Stimulated activated memory B cell treated with anti-CD40 and anti-IgM and Interleukin-4, amounts not matched to agents 10 μg/mL and 1 μg/mL and 100 μg/mL, for 72 hours (primary cell): ENCODE results near the gene IGSF9.

Source experiments
- ATAC-seq: fragments of 150-1000 bp; cut with Tn5 transposase; 2 replicates; pipeline ENCODE4 v1.10.0; 2021
- H3K27ac Mint-ChIP-seq: one replicate; pipeline ENCODE4 v1.8.0; 2022; ENCODE audit warnings: mild to moderate bottlenecking, mixed read lengths
- H3K27me3 Mint-ChIP-seq: one replicate; pipeline ENCODE4 v1.8.0; 2022; ENCODE audit warnings: mixed read lengths
- H3K36me3 Mint-ChIP-seq: one replicate; pipeline ENCODE4 v1.8.0; 2022; ENCODE audit warnings: mixed read lengths
- H3K4me1 Mint-ChIP-seq: one replicate; pipeline ENCODE4 v1.8.0; 2022; ENCODE audit warnings: mixed read lengths
- H3K4me3 Mint-ChIP-seq: one replicate; pipeline ENCODE4 v1.8.0; 2022; ENCODE audit warnings: mild to moderate bottlenecking, moderate library complexity, mixed read lengths
- H3K9me3 Mint-ChIP-seq: one replicate; pipeline ENCODE4 v1.8.0; 2022; ENCODE audit warnings: mixed read lengths

The IGSF9 gene, protein sequence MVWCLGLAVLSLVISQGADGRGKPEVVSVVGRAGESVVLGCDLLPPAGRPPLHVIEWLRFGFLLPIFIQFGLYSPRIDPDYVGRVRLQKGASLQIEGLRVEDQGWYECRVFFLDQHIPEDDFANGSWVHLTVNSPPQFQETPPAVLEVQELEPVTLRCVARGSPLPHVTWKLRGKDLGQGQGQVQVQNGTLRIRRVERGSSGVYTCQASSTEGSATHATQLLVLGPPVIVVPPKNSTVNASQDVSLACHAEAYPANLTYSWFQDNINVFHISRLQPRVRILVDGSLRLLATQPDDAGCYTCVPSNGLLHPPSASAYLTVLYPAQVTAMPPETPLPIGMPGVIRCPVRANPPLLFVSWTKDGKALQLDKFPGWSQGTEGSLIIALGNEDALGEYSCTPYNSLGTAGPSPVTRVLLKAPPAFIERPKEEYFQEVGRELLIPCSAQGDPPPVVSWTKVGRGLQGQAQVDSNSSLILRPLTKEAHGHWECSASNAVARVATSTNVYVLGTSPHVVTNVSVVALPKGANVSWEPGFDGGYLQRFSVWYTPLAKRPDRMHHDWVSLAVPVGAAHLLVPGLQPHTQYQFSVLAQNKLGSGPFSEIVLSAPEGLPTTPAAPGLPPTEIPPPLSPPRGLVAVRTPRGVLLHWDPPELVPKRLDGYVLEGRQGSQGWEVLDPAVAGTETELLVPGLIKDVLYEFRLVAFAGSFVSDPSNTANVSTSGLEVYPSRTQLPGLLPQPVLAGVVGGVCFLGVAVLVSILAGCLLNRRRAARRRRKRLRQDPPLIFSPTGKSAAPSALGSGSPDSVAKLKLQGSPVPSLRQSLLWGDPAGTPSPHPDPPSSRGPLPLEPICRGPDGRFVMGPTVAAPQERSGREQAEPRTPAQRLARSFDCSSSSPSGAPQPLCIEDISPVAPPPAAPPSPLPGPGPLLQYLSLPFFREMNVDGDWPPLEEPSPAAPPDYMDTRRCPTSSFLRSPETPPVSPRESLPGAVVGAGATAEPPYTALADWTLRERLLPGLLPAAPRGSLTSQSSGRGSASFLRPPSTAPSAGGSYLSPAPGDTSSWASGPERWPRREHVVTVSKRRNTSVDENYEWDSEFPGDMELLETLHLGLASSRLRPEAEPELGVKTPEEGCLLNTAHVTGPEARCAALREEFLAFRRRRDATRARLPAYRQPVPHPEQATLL

DNA sequence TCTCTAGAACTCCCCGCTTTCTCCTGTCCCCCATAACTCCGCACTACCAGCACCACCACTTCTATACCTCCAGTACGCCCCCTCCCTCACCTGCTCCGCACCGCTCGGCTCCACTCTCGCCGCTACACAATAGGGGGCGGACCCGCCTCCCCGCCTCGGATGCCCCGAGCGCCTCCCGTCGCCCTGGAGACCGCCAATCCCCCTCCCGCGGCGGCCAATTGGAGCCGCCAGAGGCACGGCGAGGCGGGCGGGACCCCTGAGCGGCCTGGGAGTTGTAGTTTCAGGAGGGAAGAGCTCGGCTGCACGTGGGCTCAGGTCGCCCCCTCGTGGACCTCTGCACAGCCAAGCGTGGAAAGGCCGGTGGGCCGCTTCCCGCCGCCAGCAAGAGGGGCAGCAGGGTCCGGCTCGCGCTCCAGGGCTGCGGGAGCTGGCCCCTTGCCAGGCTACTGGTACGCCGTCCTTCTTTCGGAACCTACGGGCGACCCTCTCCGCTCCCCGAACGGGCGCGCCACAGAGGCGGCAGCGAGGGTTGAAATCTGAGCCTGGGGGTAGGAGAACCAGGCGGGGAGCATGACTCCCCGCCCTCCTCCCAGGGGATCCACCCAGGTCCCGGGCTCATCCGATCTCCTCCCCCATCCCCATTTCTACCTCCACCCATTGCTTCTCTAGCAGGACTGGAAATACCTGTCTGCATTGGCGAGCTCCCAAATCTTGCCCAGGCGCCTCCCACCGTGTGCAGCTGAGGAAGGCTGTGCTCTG, at the start of gene IGSF9:
Gene IGSF9 (minus strand): TSS at position 131 of the 759 bp plus-strand sequence. CDS start 2,159 bp downstream, outside the sequence.
- Mint-ChIP-seq H3K27ac (peak within 1 kb of the TSS; percentile 26), H3K27me3 (peaks cover 53% of the 10 kb centered on the region)

DNA sequence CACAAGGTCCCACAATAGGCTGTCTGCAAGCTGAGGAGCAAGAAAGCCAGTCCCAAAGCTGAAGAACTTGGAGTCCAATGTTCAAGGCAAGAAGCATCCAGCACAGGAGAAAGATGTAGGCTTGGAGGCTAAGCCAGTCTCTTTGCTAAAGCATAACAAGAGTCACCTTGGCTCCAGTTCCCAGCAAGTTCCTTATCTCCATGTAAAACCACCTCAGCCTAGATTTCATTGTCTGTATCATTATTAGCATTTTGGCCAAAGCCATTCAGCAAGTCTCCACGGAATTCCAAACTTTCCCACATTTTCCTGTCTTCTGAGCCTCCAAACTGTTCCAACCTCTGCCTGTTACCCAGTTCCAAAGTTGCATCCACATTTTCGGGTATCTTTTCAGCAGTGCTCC, 49.5 kb upstream of the IGSF9 start:
- H3K4me3 Mint-ChIP-seq = no peak overlapping the region
- no peak overlapping the region for H3K27ac Mint-ChIP-seq
- H3K9me3 Mint-ChIP-seq = no peaks in the 10 kb centered on the region
- H3K27me3 Mint-ChIP-seq = peaks cover 34% of the 10 kb centered on the region
- no peaks in the 10 kb centered on the region for H3K36me3 Mint-ChIP-seq
- H3K4me1 Mint-ChIP-seq = no peaks in the 10 kb centered on the region
- ATAC-seq = no peak

More for the DNA sequence above, at the start of gene IGSF9:
- no peaks in the 10 kb centered on the region for H3K36me3 Mint-ChIP-seq
- peaks cover 16% of the 10 kb centered on the region for H3K4me1 Mint-ChIP-seq
- no peaks in the 10 kb centered on the region for H3K9me3 Mint-ChIP-seq
- peak; percentile 75 for ATAC-seq
- peak within 1 kb of the TSS; percentile 72 for H3K4me3 Mint-ChIP-seq

DNA sequence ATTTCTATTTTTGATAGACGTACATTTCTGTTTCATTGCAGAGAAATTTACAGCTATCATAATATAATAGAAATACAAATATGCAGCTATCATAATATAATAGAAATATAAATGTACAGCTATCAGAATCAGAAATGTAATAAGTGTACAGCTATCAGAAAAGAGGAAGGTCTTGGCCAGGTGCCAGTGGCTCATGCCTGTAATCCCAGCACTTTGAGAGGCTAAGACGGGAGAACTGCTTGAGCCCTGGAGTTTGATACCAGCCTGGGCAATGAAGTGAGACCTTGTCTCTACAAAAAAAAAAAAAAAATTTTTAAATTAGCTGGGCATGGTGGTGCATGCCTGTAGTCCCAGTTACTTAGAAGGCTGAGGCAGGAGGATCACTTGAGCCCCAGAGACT, 48.5 kb upstream of the IGSF9 start:
- H3K4me3 Mint-ChIP-seq = no peak overlapping the region
- peaks cover 34% of the 10 kb centered on the region for H3K27me3 Mint-ChIP-seq
- H3K9me3 Mint-ChIP-seq = no peaks in the 10 kb centered on the region
- no peaks in the 10 kb centered on the region for H3K36me3 Mint-ChIP-seq
- no peak for ATAC-seq
- no peaks in the 10 kb centered on the region for H3K4me1 Mint-ChIP-seq
- no peak overlapping the region for H3K27ac Mint-ChIP-seq

DNA sequence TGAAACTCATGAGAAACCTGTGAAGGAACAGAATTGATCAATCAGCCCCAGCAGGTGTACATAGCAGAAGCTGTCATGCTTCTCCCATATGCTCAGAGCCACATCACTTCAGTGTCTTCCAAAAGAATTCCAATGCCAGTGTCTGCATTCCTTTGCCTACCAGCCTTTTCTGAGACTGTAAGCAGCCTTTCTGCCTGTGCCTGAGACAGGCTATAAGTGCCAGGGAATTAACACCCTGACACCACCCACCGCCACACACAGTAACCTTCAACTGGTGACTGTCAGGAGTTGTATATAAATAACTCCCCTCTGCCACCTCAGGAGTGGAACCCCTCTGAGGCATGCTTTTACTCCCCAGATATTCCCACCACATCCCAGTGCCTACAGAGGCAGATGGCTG, 46.7 kb upstream of the IGSF9 start:
- peaks cover 25% of the 10 kb centered on the region for H3K27me3 Mint-ChIP-seq
- H3K4me1 Mint-ChIP-seq = no peaks in the 10 kb centered on the region
- no peak overlapping the region for H3K4me3 Mint-ChIP-seq
- no peak overlapping the region for H3K27ac Mint-ChIP-seq
- ATAC-seq = no peak
- no peaks in the 10 kb centered on the region for H3K9me3 Mint-ChIP-seq
- H3K36me3 Mint-ChIP-seq = no peaks in the 10 kb centered on the region

DNA sequence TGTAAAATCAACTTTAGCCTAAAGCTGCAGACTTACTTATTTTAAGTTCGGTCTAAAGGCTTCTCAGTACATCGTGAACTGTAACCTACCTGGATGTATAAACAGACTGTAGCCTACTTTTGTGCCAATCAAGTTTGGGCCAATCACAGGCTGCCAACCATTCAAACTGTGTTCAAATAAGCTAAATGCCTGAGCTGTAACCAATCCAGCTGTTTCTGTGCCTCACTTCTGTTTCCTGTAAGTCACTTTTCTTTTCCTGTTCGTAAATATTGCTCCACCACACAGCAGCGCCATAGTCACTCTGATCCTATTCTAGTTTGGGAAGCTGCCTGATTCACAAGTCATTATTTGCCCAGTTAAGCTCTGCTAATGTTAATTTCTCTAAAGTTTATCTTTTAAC, 46.1 kb upstream of the IGSF9 start:
- H3K4me3 Mint-ChIP-seq = no peak overlapping the region
- no peaks in the 10 kb centered on the region for H3K4me1 Mint-ChIP-seq
- H3K9me3 Mint-ChIP-seq = no peaks in the 10 kb centered on the region
- no peak overlapping the region for H3K27ac Mint-ChIP-seq
- no peaks in the 10 kb centered on the region for H3K36me3 Mint-ChIP-seq
- peaks cover 25% of the 10 kb centered on the region for H3K27me3 Mint-ChIP-seq
- ATAC-seq = no peak

DNA sequence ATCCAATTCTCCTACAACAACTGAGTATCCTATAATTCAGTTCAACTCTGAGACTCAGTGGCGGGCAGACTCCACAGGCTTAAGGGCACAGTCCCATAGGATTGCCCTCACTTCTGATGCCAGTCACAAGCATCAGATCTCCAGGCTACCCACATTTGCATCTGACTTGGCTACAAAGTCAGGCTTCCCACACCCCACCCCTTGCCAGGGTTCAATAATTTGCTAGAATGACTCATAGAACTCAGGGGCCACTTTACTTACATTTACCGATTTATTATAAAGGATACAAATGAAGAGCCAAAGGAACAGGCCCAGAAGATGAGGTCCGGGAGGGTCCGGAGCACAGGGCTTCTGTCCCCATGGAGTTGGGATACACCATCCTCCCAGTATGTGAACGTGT, 44.6 kb upstream of the IGSF9 start:
- Mint-ChIP-seq H3K27me3 (peaks cover 20% of the 10 kb centered on the region), H3K36me3 (no peaks in the 10 kb centered on the region), H3K9me3 (no peaks in the 10 kb centered on the region), H3K4me1 (no peaks in the 10 kb centered on the region), H3K27ac (no peak overlapping the region), H3K4me3 (no peak overlapping the region)
- no peak for ATAC-seq

DNA sequence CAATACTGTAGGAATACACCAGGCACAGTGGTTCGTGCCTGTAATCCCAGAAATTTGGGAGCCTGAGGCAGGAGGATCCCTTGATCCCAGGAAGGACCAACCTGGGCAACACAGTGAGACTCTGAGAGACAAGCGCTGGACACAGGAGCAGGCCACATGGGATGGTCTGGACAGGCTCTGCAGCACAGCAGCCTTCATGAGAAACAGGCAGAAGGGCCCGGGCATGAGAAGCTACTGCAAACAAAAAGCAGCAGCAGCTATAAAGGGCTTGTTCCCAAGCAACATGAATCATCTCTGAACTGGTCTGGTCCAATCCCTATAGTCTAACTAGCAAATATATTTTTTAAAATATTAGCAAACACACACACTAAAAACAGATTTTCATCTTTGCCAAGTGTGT, 44.2 kb upstream of the IGSF9 start:
- Mint-ChIP-seq H3K27ac (no peak overlapping the region), H3K9me3 (no peaks in the 10 kb centered on the region), H3K27me3 (peaks cover 19% of the 10 kb centered on the region), H3K36me3 (no peaks in the 10 kb centered on the region), H3K4me3 (no peak overlapping the region), H3K4me1 (no peaks in the 10 kb centered on the region)
- ATAC-seq = no peak

DNA sequence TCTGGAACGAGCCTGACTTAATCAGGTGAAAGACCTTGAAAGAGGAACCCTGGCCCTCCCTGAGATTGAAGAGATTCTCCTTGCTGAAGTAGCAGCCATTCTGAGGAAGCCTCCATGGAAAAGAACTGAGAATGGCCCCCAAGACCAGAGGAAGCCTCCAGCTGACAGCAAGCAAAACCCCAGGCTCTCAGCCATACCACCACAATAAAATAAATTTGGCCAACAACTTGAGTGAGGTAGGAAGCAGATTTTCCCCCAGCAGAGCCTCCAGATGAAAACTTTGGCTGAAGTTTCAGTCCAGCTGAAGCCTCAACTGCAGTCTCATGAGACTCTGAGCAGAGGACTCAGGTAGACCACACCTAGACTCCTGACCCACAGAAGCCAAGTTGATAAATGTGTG, 42.6 kb upstream of the IGSF9 start:
- Mint-ChIP-seq H3K27ac (no peak overlapping the region), H3K9me3 (no peaks in the 10 kb centered on the region), H3K4me3 (no peak overlapping the region), H3K36me3 (no peaks in the 10 kb centered on the region), H3K4me1 (no peaks in the 10 kb centered on the region), H3K27me3 (peaks cover 17% of the 10 kb centered on the region)
- ATAC-seq = no peak

DNA sequence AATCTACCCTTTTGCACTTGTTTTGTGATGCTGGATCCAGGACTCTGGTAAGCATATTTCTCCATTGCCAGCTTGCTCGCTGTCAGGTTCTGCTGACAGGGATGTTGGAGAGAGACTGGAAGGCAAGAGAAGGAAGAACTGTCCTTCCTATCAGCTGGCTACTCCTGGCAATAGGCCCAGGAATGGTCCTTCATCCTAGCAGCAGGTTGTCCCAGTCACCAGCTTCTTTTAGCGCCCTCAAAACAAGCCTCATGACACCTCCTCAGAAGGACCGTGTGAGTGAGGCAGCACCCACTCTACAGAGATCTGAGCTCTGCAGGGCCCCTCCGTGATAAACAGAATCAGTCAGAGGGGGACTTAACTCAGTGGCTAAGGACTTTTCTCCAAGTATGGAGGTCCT, 41.8 kb upstream of the IGSF9 start:
- Mint-ChIP-seq H3K36me3 (no peaks in the 10 kb centered on the region), H3K9me3 (no peaks in the 10 kb centered on the region), H3K27ac (no peak overlapping the region), H3K4me1 (no peaks in the 10 kb centered on the region), H3K27me3 (peaks cover 15% of the 10 kb centered on the region), H3K4me3 (no peak overlapping the region)
- no peak for ATAC-seq

DNA sequence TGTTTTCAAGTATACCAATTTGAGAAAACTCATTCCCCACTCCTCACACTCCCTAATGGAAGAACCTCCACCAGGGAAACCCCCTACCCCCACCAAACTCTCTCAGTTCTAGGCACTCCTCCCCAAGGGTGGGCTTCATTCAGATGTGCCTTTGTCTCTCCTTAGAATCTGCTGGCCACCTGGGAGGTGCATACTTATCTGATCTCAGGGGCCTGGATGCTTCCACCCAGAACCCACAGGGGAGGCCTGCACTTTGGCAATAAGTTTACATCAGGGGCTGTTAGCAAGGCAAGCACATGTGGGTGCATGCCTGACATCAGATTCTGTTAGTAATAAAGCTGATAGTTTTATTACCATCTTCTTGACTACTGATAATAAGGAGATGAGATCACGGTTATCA, 41.1 kb upstream of the IGSF9 start:
- no peak overlapping the region for H3K4me3 Mint-ChIP-seq
- no peaks in the 10 kb centered on the region for H3K9me3 Mint-ChIP-seq
- peaks cover 18% of the 10 kb centered on the region for H3K27me3 Mint-ChIP-seq
- no peaks in the 10 kb centered on the region for H3K4me1 Mint-ChIP-seq
- H3K36me3 Mint-ChIP-seq = no peaks in the 10 kb centered on the region
- H3K27ac Mint-ChIP-seq = no peak overlapping the region
- no peak for ATAC-seq

DNA sequence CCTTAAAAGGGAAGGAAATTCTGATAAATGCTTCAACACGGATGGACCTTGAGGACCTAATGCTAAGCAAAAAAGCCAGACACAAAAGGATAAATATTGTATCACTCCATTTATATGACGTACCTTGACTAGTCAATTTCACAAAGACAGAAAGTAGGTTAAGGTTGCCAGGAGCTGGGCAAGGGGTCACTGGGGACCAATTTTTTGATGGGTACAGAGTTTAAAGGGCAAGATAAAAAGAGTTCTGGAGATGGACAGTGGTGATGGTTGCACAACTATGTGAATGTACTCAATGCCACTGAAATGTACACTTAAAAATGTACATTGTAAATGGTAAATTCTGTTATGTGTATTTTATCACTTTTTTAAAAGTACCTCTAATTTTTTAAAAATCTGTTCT, 40.7 kb upstream of the IGSF9 start:
- no peak overlapping the region for H3K27ac Mint-ChIP-seq
- ATAC-seq = no peak
- peaks cover 20% of the 10 kb centered on the region for H3K27me3 Mint-ChIP-seq
- no peaks in the 10 kb centered on the region for H3K9me3 Mint-ChIP-seq
- no peak overlapping the region for H3K4me3 Mint-ChIP-seq
- H3K4me1 Mint-ChIP-seq = no peaks in the 10 kb centered on the region
- H3K36me3 Mint-ChIP-seq = no peaks in the 10 kb centered on the region

DNA sequence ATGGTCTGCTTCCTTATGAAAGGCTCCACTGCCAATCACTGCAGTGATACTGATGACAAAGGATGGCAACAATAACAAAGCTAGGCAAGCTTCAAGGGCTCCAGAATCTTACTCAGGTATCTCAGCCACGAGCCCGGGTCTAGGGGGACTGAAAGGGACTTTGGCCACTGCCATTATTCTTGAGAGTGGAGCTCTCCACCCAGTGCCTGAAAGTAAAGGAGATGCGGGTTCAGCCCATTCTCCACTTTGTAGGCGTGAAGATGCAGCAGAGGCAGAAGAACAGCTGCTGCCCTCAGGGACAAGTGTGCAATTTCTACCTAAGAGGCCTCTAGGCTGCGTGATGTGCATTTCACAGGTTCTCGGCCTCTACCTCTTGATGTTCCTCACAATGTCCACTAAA, 40.1 kb upstream of the IGSF9 start:
- Mint-ChIP-seq H3K27me3 (peaks cover 26% of the 10 kb centered on the region), H3K36me3 (no peaks in the 10 kb centered on the region), H3K27ac (no peak overlapping the region), H3K4me1 (no peaks in the 10 kb centered on the region), H3K4me3 (no peak overlapping the region), H3K9me3 (no peaks in the 10 kb centered on the region)
- ATAC-seq = no peak

DNA sequence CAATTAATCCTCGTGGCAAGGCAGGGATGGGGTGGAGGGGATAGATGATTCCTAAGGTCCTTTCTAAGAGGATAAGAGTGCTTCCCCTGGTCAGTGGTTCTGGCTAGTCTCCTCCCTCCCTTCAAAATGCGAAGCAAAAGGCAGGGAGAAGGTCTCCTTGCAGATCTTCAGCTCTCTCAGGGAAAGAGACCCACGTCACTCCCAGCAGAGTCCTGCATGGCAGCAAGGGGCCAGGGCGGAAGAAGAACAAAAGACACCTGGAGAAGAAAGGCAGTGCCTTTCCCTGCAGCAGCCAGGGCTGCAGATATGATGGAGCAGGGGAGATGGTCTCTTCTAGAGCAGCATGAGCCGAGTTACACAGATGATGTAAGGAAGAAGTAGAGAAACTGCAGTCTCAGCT, 38.3 kb upstream of the IGSF9 start:
- H3K36me3 Mint-ChIP-seq = no peaks in the 10 kb centered on the region
- peaks cover 43% of the 10 kb centered on the region for H3K27me3 Mint-ChIP-seq
- H3K27ac Mint-ChIP-seq = no peak overlapping the region
- ATAC-seq = no peak
- no peaks in the 10 kb centered on the region for H3K9me3 Mint-ChIP-seq
- no peaks in the 10 kb centered on the region for H3K4me1 Mint-ChIP-seq
- no peak overlapping the region for H3K4me3 Mint-ChIP-seq

DNA sequence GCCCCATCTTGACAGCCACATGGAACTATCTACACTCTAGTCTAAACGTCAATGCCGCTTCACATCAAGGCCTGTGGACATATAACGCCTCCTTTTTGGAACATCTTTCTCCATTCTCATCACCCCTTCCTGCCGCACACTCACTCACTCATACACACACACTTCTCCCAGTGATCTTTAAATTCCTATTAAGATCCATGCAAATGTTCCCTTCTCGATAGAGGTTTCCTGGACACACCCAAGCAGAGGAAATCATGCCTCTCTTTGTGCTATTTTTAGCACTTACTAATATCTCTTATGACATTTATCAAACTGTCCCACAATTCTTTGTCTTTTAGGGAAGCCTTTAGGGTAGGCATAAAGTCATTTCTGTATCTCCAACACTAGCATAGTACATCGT, 36.9 kb upstream of the IGSF9 start:
- no peak overlapping the region for H3K4me3 Mint-ChIP-seq
- no peak overlapping the region for H3K27ac Mint-ChIP-seq
- no peak for ATAC-seq
- H3K9me3 Mint-ChIP-seq = no peaks in the 10 kb centered on the region
- no peaks in the 10 kb centered on the region for H3K36me3 Mint-ChIP-seq
- H3K27me3 Mint-ChIP-seq = peaks cover 43% of the 10 kb centered on the region
- no peaks in the 10 kb centered on the region for H3K4me1 Mint-ChIP-seq
